Activated naive CD4-positive, alpha-beta T cell treated with anti-CD3 and anti-CD28 coated beads, Interleukin-2, amount 10 ng/mL, durations not matched to agents 7 days and 5 days (primary cell): Measurements from ENCODE around the gene CACNA1H.

Experiments
- CTCF ChIA-PET: fragments of 350-600 bp; sonication (Branson Sonifier 250); formaldehyde crosslinking; loops from one replicate; lab custom pipeline; 2021; ENCODE audit warnings: antibody characterized with exemption; lab: Charles Lee
- DNase-seq: peaks from one replicate; pipeline ENCODE4 v3.0.0-alpha.2; 2020
- H3K27ac Mint-ChIP-seq: one replicate; pipeline ENCODE4 v1.8.0; 2021; ENCODE audit warnings: mild to moderate bottlenecking, moderate library complexity, mixed read lengths
- H3K27me3 Mint-ChIP-seq: one replicate; pipeline ENCODE4 v1.8.0; 2021; ENCODE audit warnings: mild to moderate bottlenecking, mixed read lengths
- H3K36me3 Mint-ChIP-seq: one replicate; pipeline ENCODE4 v1.8.0; 2021; ENCODE audit warnings: mixed read lengths
- H3K4me1 Mint-ChIP-seq: one replicate; pipeline ENCODE4 v1.8.0; 2021; ENCODE audit warnings: mixed read lengths
- H3K4me3 Mint-ChIP-seq: one replicate; pipeline ENCODE4 v1.8.0; 2021; ENCODE audit warnings: mild to moderate bottlenecking, moderate library complexity, mixed read lengths
- H3K9me3 Mint-ChIP-seq: one replicate; pipeline ENCODE4 v1.8.0; 2021; ENCODE audit warnings: mixed read lengths

CACNA1H gene

DNA sequence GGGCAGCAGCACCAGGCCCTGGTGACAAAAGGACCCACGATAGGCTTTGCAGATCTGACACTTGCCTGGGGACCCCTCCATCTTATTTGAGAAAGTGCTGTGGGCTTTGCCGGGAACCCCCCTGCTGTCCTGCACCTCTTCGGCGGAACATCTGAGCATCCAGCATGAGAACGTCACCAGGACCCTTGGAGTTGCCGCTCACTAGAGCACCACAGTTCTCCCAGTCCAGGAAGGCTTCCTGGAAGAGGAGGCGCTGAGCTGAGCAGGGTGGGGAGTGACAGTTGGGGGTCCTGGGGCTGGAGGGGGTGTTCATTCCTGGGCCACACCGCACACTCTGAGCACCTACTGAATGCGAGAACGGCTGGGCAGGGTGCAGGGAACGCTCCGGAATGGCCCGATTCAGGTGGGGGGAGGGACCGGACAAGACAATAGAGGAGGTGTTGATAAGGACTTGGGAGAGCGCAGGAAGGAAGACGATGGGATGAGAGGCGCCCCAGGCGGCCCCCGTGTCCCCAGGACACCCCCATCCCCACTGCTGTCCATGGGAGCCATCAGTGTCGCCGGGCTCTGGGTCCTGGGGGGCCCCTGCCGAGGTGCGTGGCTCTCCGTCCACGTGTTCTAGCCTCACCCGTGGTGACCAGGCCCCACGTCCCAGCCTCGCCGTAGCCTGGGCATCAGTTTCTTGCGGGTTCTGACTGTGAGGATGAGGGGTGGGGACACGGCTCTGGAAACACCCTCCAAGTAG is 24.8 kb upstream of the CACNA1H start:
- no peaks in the 10 kb centered on the region for H3K27me3 Mint-ChIP-seq
- DNase-seq, result no peak
- H3K27ac Mint-ChIP-seq, result no peak overlapping the region
- H3K4me1 Mint-ChIP-seq, result no peaks in the 10 kb centered on the region
- no peak overlapping the region for H3K4me3 Mint-ChIP-seq
- CTCF ChIA-PET, result no interaction called here
- no peaks in the 10 kb centered on the region for H3K9me3 Mint-ChIP-seq
- H3K36me3 Mint-ChIP-seq, result no peaks in the 10 kb centered on the region

DNA sequence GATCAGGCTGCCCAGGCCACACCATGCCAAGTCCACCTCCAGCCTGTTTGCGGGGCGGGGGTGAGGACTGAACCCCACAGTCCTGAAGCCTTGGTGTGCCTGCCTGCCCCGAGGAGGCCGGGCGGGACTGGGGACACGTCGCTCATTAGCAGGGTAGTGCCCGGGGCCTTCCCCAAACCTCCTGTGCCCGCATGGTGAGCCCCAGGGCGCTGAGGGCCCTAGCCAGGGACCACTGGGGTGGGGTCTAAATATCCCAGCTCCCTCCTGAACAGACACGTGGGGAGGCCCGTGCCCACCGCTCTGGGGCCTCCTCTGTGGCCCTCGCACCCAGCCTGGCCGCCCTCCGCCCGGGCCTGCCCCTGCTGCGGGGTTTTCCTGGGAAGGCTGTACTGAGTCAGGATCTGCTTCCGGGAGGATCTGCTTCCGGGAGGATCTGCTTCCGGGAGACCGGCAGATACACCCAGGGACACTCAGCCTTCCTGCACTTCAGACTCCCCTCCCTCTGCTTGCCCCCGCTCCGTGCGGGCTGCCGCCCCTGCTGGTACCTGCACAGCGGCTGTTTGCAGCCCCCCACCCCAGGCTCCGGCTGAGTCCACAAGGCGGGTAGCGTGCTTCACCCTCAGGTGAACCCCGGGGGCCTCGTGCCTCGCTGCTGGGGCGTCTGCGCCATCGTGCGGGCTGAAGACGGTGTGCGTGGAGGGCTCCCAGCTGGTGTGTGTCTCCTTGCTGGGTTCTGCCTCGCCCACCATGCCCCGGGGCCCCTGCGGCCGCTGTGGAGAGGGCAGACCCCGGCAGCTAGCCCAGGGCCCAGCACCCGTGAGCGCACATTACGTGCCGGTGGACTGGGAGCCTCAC is 23.6 kb upstream of the CACNA1H start:
- Mint-ChIP-seq H3K4me3 (no peak overlapping the region), H3K36me3 (no peaks in the 10 kb centered on the region), H3K9me3 (no peaks in the 10 kb centered on the region), H3K4me1 (no peaks in the 10 kb centered on the region), H3K27me3 (no peaks in the 10 kb centered on the region), H3K27ac (no peak overlapping the region)
- CTCF ChIA-PET, result no interaction called here
- no peak for DNase-seq

DNA sequence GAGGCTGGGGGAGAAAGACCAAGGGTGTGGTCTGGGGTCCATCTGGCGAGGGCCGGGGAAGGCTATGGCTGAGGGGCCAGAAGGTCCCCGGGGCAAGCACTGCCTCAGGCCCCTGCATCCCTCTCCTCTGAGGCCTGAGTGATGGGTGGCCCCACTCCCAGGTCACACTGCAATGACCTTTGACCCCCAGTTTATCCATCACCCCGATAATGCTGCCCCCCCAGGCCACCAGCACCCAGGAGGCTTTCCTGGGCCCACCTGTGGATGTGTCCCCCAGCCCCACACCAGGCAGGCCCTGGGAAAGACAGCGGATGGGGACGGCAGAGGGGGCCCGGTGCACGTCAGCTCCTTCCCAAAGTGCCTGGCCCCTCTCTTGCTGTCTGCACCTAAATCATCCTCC is 22.5 kb upstream of the CACNA1H start:
- Mint-ChIP-seq H3K4me3 (no peak overlapping the region), H3K4me1 (no peaks in the 10 kb centered on the region), H3K27ac (no peak overlapping the region), H3K27me3 (no peaks in the 10 kb centered on the region), H3K9me3 (no peaks in the 10 kb centered on the region), H3K36me3 (no peaks in the 10 kb centered on the region)
- CTCF ChIA-PET, result no interaction called here
- DNase-seq, result no peak

GRCh38 chr16:1131378-1131994 is 21.4 kb upstream of the CACNA1H start:
- Mint-ChIP-seq H3K27ac (no peak overlapping the region), H3K4me3 (no peak overlapping the region), H3K4me1 (no peaks in the 10 kb centered on the region), H3K36me3 (no peaks in the 10 kb centered on the region), H3K27me3 (no peaks in the 10 kb centered on the region), H3K9me3 (no peaks in the 10 kb centered on the region)
- no peak for DNase-seq
- CTCF ChIA-PET, result no interaction called here

- Mint-ChIP-seq H3K9me3 (no peaks in the 10 kb centered on the region), H3K27ac (no peak overlapping the region), H3K4me3 (no peak overlapping the region), H3K4me1 (no peaks in the 10 kb centered on the region), H3K27me3 (no peaks in the 10 kb centered on the region), H3K36me3 (no peaks in the 10 kb centered on the region)
- CTCF ChIA-PET, result no interaction called here
- no peak for DNase-seq
Measured at GRCh38 chr16:1132431-1132830, 20.5 kb upstream of the CACNA1H start.

DNA sequence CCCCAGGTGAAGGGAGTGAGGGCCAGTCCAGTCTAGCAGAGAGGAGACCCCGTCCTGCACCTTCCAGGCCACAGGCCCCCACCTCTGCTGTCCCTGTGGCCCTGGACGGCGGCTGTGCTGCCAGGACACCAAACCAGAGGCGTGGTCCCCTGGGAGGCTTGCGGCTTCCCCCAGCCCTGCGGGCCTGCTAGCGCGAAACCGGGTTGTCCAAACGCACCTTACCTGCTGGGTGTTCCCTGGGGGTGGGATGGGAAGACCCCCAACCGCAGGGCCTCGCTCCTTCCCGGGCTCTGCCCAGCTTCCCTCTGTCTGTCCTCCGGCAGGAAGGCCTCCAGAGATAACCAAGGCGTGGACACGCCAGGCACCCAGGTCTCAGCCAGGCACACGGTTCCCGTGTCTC is 19.6 kb upstream of the CACNA1H start:
- Mint-ChIP-seq H3K4me1 (no peaks in the 10 kb centered on the region), H3K27ac (no peak overlapping the region), H3K36me3 (no peaks in the 10 kb centered on the region), H3K9me3 (no peaks in the 10 kb centered on the region), H3K4me3 (no peak overlapping the region), H3K27me3 (no peaks in the 10 kb centered on the region)
- no peak for DNase-seq
- CTCF ChIA-PET, result no interaction called here

DNA sequence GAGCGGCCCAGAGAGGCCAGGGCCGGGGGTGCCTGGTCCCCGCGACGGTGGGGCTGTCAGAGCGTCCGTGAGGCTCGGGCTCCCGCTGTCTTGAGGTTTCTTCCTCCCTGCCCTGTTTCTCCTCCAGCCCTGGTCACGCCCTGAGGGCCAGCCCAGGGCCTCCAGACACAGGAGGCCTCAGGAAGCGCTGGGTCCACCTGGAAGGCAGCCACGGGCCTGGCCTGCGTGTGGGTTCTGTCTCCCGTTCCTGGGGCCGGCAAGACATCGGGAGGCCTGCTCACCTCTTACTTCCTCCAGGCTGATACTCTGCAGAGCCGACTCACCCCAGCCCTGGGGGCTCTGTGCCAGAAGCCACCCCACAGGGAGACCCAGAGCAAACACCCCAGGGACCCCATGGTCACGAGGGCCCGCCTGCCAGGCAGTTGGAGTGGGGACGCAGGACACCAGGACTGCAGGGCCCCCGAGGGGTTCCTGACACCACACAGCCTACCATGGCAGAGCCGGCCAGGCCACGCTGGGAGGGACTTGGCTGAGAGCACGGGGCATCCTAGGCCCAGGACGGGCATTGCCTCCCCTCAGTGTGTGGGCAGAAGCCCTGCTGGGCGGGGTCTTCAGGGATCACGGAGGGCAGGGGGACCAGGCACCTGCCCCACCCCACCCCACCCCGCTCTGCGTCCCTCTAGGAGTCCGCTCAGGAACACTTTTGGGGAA is 18.9 kb upstream of the CACNA1H start:
- CTCF ChIA-PET, result no interaction called here
- Mint-ChIP-seq H3K9me3 (no peaks in the 10 kb centered on the region), H3K4me1 (no peaks in the 10 kb centered on the region), H3K27me3 (no peaks in the 10 kb centered on the region), H3K36me3 (no peaks in the 10 kb centered on the region), H3K4me3 (no peak overlapping the region), H3K27ac (no peak overlapping the region)
- no peak for DNase-seq

DNA sequence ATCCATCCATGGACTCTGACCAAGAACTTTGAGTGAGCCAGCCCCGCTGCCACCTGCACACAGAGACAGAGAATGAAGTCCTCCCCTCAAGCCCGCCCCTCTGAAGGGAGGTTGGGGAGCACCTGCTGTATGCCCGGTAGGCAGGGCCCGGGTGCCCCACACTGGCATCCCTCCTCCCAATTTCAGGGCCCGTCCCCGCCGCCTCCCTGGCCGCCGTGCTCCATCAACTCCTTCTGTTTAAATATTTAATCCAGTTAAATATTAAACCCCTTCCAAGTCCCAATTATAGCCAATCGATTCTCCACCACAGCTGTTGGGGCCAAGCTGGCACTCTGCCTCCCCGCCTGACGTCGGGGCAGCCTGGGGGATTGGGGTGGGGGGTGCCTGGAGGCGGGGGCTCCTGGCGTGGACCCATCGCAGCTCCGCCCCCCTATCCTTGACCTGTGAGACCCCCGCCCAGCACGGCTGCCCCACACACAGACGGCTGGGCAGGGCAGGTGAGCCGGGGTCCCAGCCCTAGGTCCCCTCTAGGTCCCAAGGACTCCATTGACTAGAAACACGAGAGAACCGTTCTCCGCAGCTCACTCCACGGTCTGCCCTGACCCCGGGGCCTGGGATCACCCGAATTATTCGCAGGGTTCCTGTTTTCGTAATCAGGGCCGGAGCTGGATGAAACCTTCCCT is 18.0 kb upstream of the CACNA1H start:
- no peak for DNase-seq
- Mint-ChIP-seq H3K27ac (no peak overlapping the region), H3K27me3 (no peaks in the 10 kb centered on the region), H3K4me3 (no peak overlapping the region), H3K4me1 (no peaks in the 10 kb centered on the region), H3K36me3 (no peaks in the 10 kb centered on the region), H3K9me3 (no peaks in the 10 kb centered on the region)
- CTCF ChIA-PET, result no interaction called here

- H3K27me3 Mint-ChIP-seq, result peaks cover 2% of the 10 kb centered on the region
- no peaks in the 10 kb centered on the region for H3K9me3 Mint-ChIP-seq
- H3K27ac Mint-ChIP-seq, result no peak overlapping the region
- H3K4me3 Mint-ChIP-seq, result no peak overlapping the region
- no peak for DNase-seq
- no peaks in the 10 kb centered on the region for H3K4me1 Mint-ChIP-seq
- no peaks in the 10 kb centered on the region for H3K36me3 Mint-ChIP-seq
- CTCF ChIA-PET, result no interaction called here
Measured at GRCh38 chr16:1135459-1135825, 17.5 kb upstream of the CACNA1H start.

DNA sequence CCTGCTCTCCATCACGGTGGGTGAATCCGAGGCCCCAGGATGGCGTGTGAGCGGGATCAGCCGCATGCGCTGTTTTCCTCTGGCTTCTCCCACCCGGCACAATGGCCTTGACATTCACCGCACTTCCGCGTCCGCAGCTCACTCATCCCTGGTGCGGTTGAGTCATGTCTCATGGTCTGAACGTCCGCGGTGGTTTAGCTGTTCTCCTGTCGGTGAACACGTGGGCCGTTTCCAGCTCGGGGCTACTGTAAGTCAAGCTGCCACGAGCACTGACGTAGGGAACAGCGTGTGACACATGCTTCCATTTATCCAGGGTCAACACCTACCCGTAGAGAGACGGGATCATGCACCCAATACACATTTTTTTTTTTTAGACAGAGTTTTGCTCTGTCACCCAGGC is 15.3 kb upstream of the CACNA1H start:
- Mint-ChIP-seq H3K27ac (no peak overlapping the region), H3K27me3 (peaks cover 8% of the 10 kb centered on the region), H3K9me3 (no peaks in the 10 kb centered on the region), H3K4me3 (no peak overlapping the region), H3K36me3 (no peaks in the 10 kb centered on the region), H3K4me1 (no peaks in the 10 kb centered on the region)
- CTCF ChIA-PET, result no interaction called here
- no peak for DNase-seq

DNA sequence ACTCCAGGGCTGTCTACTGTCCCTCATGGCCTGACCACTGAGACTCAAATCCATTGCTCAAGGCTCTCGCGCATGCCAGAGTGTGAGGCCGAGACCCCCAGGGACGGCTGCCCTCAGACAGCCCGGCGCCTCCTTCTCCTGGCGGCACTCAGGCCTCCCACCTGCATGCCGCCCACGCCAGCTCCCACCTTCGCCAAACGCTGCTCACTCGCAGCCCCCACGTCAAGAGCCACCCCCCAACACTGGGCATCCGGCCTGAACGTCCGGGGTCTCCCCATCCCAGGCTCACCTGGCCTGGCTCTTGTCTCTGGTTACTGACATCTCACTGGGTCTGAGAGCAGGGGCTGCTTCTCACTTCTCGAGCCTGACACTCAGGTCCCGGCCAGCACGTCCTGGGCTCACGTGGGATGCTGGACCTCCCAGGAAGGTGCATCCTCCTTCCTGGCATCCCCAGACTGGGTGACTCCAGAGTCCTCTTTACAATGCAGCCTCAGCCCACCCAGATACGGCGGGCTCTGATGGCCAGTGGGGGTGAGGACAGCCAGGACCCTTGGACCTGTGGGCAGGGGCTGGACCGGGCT is 12.2 kb upstream of the CACNA1H start:
- CTCF ChIA-PET, result no interaction called here
- Mint-ChIP-seq H3K9me3 (no peaks in the 10 kb centered on the region), H3K27ac (no peak overlapping the region), H3K36me3 (no peaks in the 10 kb centered on the region), H3K4me3 (no peak overlapping the region), H3K27me3 (peaks cover 8% of the 10 kb centered on the region), H3K4me1 (no peaks in the 10 kb centered on the region)
- DNase-seq, result no peak

- peaks cover 8% of the 10 kb centered on the region for H3K27me3 Mint-ChIP-seq
- H3K4me3 Mint-ChIP-seq, result no peak overlapping the region
- no peak for DNase-seq
- H3K36me3 Mint-ChIP-seq, result no peaks in the 10 kb centered on the region
- H3K9me3 Mint-ChIP-seq, result no peaks in the 10 kb centered on the region
- CTCF ChIA-PET, result no interaction called here
- no peak overlapping the region for H3K27ac Mint-ChIP-seq
- H3K4me1 Mint-ChIP-seq, result no peaks in the 10 kb centered on the region
Measured at GRCh38 chr16:1141191-1141590, 11.7 kb upstream of the CACNA1H start.

DNA sequence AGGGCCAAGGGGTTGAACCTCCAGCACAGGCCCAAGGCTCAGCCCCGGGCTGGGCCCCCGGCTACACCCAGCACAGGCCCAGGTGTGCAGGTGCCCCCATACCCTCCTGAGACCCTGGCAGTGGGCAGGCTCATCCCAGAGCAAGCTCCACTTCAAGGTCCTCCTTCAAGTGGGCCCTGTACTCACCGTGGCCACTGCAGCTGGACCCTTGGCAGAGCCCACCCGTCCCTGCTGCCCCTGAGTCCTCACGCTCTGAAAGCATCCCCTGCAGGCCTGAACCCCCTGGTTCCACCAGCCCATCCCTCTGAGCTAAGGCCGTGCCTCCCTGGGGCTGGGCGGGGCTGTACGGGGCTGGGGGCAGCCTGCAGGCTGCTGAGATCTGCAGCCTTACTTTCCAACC is 11.2 kb upstream of the CACNA1H start:
- CTCF ChIA-PET, result no interaction called here
- Mint-ChIP-seq H3K9me3 (no peaks in the 10 kb centered on the region), H3K4me1 (no peaks in the 10 kb centered on the region), H3K27ac (no peak overlapping the region), H3K4me3 (no peak overlapping the region), H3K36me3 (no peaks in the 10 kb centered on the region), H3K27me3 (peaks cover 8% of the 10 kb centered on the region)
- no peak for DNase-seq

- H3K9me3 Mint-ChIP-seq, result peaks cover 4% of the 10 kb centered on the region
- no peak overlapping the region for H3K4me3 Mint-ChIP-seq
- H3K4me1 Mint-ChIP-seq, result no peaks in the 10 kb centered on the region
- H3K27ac Mint-ChIP-seq, result no peak overlapping the region
- no peaks in the 10 kb centered on the region for H3K36me3 Mint-ChIP-seq
- CTCF ChIA-PET, result no interaction called here
- peaks cover 8% of the 10 kb centered on the region for H3K27me3 Mint-ChIP-seq
- no peak for DNase-seq
Measured at GRCh38 chr16:1142911-1143310, 10.0 kb upstream of the CACNA1H start.
